GM06990 (cell line): ENCODE measurements around the gene SIK2.
"Not testable (repeated sequence)": the region's sequence is repeated elsewhere in the genome, so short reads cannot be mapped to it uniquely, and the experiment has no call there.

Experiments used
- DNase-seq: peaks from one replicate; pipeline ENCODE4 v3.0.0-alpha.2; 2011; ENCODE audit not compliant: insufficient read length; ENCODE audit errors: extremely low read depth
- H3K27me3 ChIP-seq: replicated peaks from 2 replicates; pipeline ENCODE4 v1.6.0; 2011; ENCODE audit warnings: low read length; ENCODE audit not compliant: control insufficient read depth, insufficient read depth
- H3K36me3 ChIP-seq: 2 replicates; pipeline ENCODE4 v1.5.1; 2011; ENCODE audit warnings: low read length; ENCODE audit not compliant: control insufficient read depth, insufficient read depth
- H3K4me3 ChIP-seq: replicated peaks from 2 replicates; pipeline ENCODE4 v1.5.1; 2011; ENCODE audit warnings: low read depth, mild to moderate bottlenecking, control low read depth, low read length
- CTCF ChIP-seq: IDR thresholded peaks from 2 replicates; pipeline ENCODE4 v1.5.1; 2011; ENCODE audit warnings: low read length, control low read depth, mild to moderate bottlenecking, inconsistent platforms; ENCODE audit not compliant: insufficient read depth, poor library complexity, severe bottlenecking

Gene SIK2

GRCh38 chr11:111766834-111767142, 164.5 kb downstream of the SIK2 start:
- H3K27me3 ChIP-seq: no peaks in the 10 kb centered on the region
- no peak for DNase-seq
- TF ChIP-seq CTCF: no peak
- peak overlapping the region; percentile 95 for H3K4me3 ChIP-seq
- no peaks in the 10 kb centered on the region; the same call in 1 of the 2 replicates for H3K36me3 ChIP-seq

- Histone ChIP-seq H3K27me3 (no peaks in the 10 kb centered on the region), H3K4me3 (no peak overlapping the region), H3K36me3 (no peaks in the 10 kb centered on the region)
- no peak for TF ChIP-seq CTCF
- DNase-seq: no peak
Measured at GRCh38 chr11:111770581-111771134, 168.4 kb downstream of the SIK2 start.

GRCh38 chr11:111771205-111771604, 169.0 kb downstream of the SIK2 start:
- H3K36me3 ChIP-seq, DNase-seq, H3K27me3 ChIP-seq, H3K4me3 ChIP-seq: not testable (repeated sequence)

- H3K4me3 ChIP-seq: no peak overlapping the region
- H3K27me3 ChIP-seq: no peaks in the 10 kb centered on the region
- no peak for TF ChIP-seq CTCF
- no peaks in the 10 kb centered on the region for H3K36me3 ChIP-seq
- DNase-seq: no peak
Measured at GRCh38 chr11:111772535-111772934, 170.3 kb downstream of the SIK2 start.

- H3K4me3 ChIP-seq: no peak overlapping the region
- H3K36me3 ChIP-seq: no peaks in the 10 kb centered on the region
- DNase-seq: no peak
- H3K27me3 ChIP-seq: no peaks in the 10 kb centered on the region
- TF ChIP-seq CTCF: no peak
Measured at GRCh38 chr11:111774955-111775710, 172.9 kb downstream of the SIK2 start.

- H3K4me3 ChIP-seq: no peak overlapping the region
- DNase-seq: peak; percentile 47
Measured at GRCh38 chr11:111776398-111777093, 174.3 kb downstream of the SIK2 start.

More at GRCh38 chr11:111776398-111777093, 174.3 kb downstream of the SIK2 start:
- no peak for TF ChIP-seq CTCF
- Histone ChIP-seq H3K27me3 (no peaks in the 10 kb centered on the region), H3K36me3 (no peaks in the 10 kb centered on the region)
